OCI-LY3 (cell line): ENCODE data around the gene BMP2K.

ENCODE experiments used
- CTCF ChIP-seq: fragments of 200-600, 300-600 bp; sonication (generic); IDR thresholded peaks from 2 replicates; pipeline ENCODE4 v1.5.1; 2014; ENCODE audit warnings: antibody characterized with exemption, low read length, low read depth
- EZH2phosphoT487 ChIP-seq: fragments of 200-600 bp; shearing (Covaris generic); IDR thresholded peaks from 2 replicates; pipeline ENCODE4 v1.6.1; 2018; ENCODE audit warnings: antibody characterized with exemption, mixed run types, low read depth

DNA sequence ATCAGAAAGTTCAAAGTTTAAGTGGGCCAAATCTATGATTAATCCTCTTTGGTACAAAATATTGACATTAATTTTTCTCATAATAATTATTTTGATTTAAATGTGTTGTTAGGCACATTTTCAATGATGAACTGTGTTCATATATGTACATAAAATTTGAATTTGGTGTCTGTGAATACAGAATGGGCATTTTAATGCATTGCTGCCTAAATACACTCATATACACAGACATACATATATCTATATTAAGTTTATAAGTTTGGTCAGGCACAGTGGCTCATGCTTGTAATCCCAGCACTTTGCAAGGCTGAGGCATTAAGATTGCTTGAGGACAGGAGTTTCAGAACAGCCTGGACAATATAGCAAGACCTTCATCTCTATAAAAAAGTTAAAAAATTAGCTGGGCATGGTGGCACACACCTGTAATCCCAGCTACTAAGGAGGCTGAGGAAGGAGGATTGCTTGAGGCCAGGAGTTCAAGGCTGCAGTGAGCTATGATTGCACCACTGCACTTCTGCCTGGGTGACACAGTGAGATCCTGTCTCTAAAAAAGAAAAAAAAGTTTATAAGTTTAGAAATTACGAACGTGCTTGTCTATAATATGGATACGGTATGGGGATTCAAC lies 12.3 kb upstream of the BMP2K start:
- no peak for TF ChIP-seq CTCF
- TF ChIP-seq EZH2phosphoT487, result no peak
